HG02938 (cell line): Measurements from ENCODE around the gene MARCHF3.

ENCODE experiments used
- ATAC-seq: cut with Tn5 transposase; IDR thresholded peaks from one replicate; pipeline ENCODE4 v1.9.1; 2021; ENCODE audit warnings: mild to moderate bottlenecking, moderate library complexity; ENCODE audit not compliant: unreplicated experiment

The MARCHF3 gene

GRCh38 chr5:126826619-126827215 is 203.6 kb downstream of the MARCHF3 start:
- no peak for ATAC-seq

- ATAC-seq: no peak
Measured at GRCh38 chr5:126819253-126819652, 211.1 kb downstream of the MARCHF3 start.

GRCh38 chr5:126818736-126819135 is 211.6 kb downstream of the MARCHF3 start:
- no peak for ATAC-seq
